HG02678 (cell line): ENCODE results near the gene MMP20.

Experiments
- ATAC-seq: cut with Tn5 transposase; IDR thresholded peaks from one replicate; pipeline ENCODE4 v1.9.1; 2021; ENCODE audit warnings: mild to moderate bottlenecking, moderate library complexity; ENCODE audit not compliant: unreplicated experiment

Gene MMP20

GRCh38 chr11:102623998-102624397 lies 1.1 kb downstream of the MMP20 start:
- ATAC-seq: no peak

- no peak for ATAC-seq
Measured at GRCh38 chr11:102623128-102623527, 2.0 kb downstream of the MMP20 start.

GRCh38 chr11:102622258-102622657 lies 2.9 kb downstream of the MMP20 start:
- ATAC-seq: no peak

- ATAC-seq: peak; percentile 82
Measured at GRCh38 chr11:102620818-102621561, 4.1 kb downstream of the MMP20 start.

- ATAC-seq: no peak
Measured at GRCh38 chr11:102620179-102620578, 5.0 kb downstream of the MMP20 start.

- no peak for ATAC-seq
Measured at GRCh38 chr11:102617466-102618008, 7.6 kb downstream of the MMP20 start.

- no peak for ATAC-seq
Measured at GRCh38 chr11:102615894-102616432, 9.2 kb downstream of the MMP20 start.

- ATAC-seq: no peak
Measured at GRCh38 chr11:102615077-102615893, 9.8 kb downstream of the MMP20 start.

GRCh38 chr11:102614485-102614884 lies 10.6 kb downstream of the MMP20 start:
- ATAC-seq: no peak

GRCh38 chr11:102614031-102614430 lies 11.1 kb downstream of the MMP20 start:
- no peak for ATAC-seq

GRCh38 chr11:102613450-102613849 lies 11.7 kb downstream of the MMP20 start:
- no peak for ATAC-seq

GRCh38 chr11:102611291-102611690 lies 13.8 kb downstream of the MMP20 start:
- peak; percentile 45 for ATAC-seq

- ATAC-seq: no peak
Measured at GRCh38 chr11:102610200-102610599, 14.9 kb downstream of the MMP20 start.

GRCh38 chr11:102608699-102609098 lies 16.4 kb downstream of the MMP20 start:
- no peak for ATAC-seq

- ATAC-seq: no peak
Measured at GRCh38 chr11:102604875-102605274, 20.3 kb downstream of the MMP20 start.

- no peak for ATAC-seq
Measured at GRCh38 chr11:102604011-102604410, 21.1 kb downstream of the MMP20 start.

- ATAC-seq: no peak
Measured at GRCh38 chr11:102603576-102603975, 21.6 kb downstream of the MMP20 start.

GRCh38 chr11:102603091-102603490 lies 22.0 kb downstream of the MMP20 start:
- no peak for ATAC-seq

GRCh38 chr11:102600666-102601065 lies 24.5 kb downstream of the MMP20 start:
- ATAC-seq: no peak

- ATAC-seq: peak; percentile 94
Measured at GRCh38 chr11:102599642-102600261, 25.4 kb downstream of the MMP20 start.

- no peak for ATAC-seq
Measured at GRCh38 chr11:102598272-102598671, 26.9 kb downstream of the MMP20 start.
